HG02623 (cell line): Measurements from ENCODE around the gene EPYC.
A peak's percentile ranks its signal among the peaks of the same experiment; 100 is the strongest.

Experiments
- ATAC-seq: cut with Tn5 transposase; IDR thresholded peaks from one replicate; pipeline ENCODE4 v1.9.1; 2021; ENCODE audit warnings: moderate library complexity; ENCODE audit not compliant: unreplicated experiment

Gene EPYC

GRCh38 chr12:91004872-91005271, at the start of gene EPYC:
TSS of gene EPYC (minus strand) at chr12:91004972. CDS start at chr12:91002565, 2,407 bp downstream.
- ATAC-seq: no peak

- ATAC-seq: no peak
Measured at GRCh38 chr12:91053951-91054715, 49.4 kb upstream of the EPYC start.

GRCh38 chr12:91052026-91052425, 47.3 kb upstream of the EPYC start:
- no peak for ATAC-seq

GRCh38 chr12:91044586-91044985, 39.8 kb upstream of the EPYC start:
- ATAC-seq: no peak

- no peak for ATAC-seq
Measured at GRCh38 chr12:91043408-91043807, 38.6 kb upstream of the EPYC start.

GRCh38 chr12:91040096-91040755, 35.5 kb upstream of the EPYC start:
- ATAC-seq: no peak

- no peak for ATAC-seq
Measured at GRCh38 chr12:91037276-91037675, 32.5 kb upstream of the EPYC start.

- no peak for ATAC-seq
Measured at GRCh38 chr12:91033251-91033650, 28.5 kb upstream of the EPYC start.

- no peak for ATAC-seq
Measured at GRCh38 chr12:91023326-91024004, 18.7 kb upstream of the EPYC start.

GRCh38 chr12:91021076-91021475, 16.3 kb upstream of the EPYC start:
- no peak for ATAC-seq

- no peak for ATAC-seq
Measured at GRCh38 chr12:91019455-91019854, 14.7 kb upstream of the EPYC start.

GRCh38 chr12:91017511-91018263, 12.9 kb upstream of the EPYC start:
- no peak for ATAC-seq

GRCh38 chr12:91017043-91017442, 12.3 kb upstream of the EPYC start:
- no peak for ATAC-seq

- ATAC-seq: peak; percentile 73
Measured at GRCh38 chr12:91009319-91009950, 4.7 kb upstream of the EPYC start.

GRCh38 chr12:91007531-91008290, 2.9 kb upstream of the EPYC start:
- ATAC-seq: peak; percentile 76

GRCh38 chr12:91003737-91004136, 1.0 kb downstream of the EPYC start:
- no peak for ATAC-seq

GRCh38 chr12:91001306-91001705, 3.5 kb downstream of the EPYC start:
- no peak for ATAC-seq

GRCh38 chr12:90999966-91000365, 4.8 kb downstream of the EPYC start:
- no peak for ATAC-seq

GRCh38 chr12:90999527-90999926, 5.2 kb downstream of the EPYC start:
- no peak for ATAC-seq

- ATAC-seq: no peak
Measured at GRCh38 chr12:90995010-90995409, 9.8 kb downstream of the EPYC start.
